Neuronal stem cell (in vitro differentiated cells): ENCODE data around the gene USP53.

ENCODE experiments used
- DNase-seq: peaks from one replicate; pipeline ENCODE4 v3.0.0-alpha.2; 2013; ENCODE audit warnings: low spot score
- H2AFZ ChIP-seq: one replicate; pipeline ENCODE4 v1.6.1; 2013; ENCODE audit warnings: mild to moderate bottlenecking, low read length, inconsistent platforms
- H2AK5ac ChIP-seq: 2 replicates; pipeline ENCODE4 v1.6.1; 2013; ENCODE audit warnings: low read depth, mild to moderate bottlenecking, inconsistent platforms, low read length, moderate library complexity, mixed read lengths
- H2BK120ac ChIP-seq: 2 replicates; pipeline ENCODE4 v1.6.1; 2013; ENCODE audit warnings: low read depth, mild to moderate bottlenecking, inconsistent platforms, low read length, moderate library complexity, mixed read lengths
- H2BK12ac ChIP-seq: one replicate; pipeline ENCODE4 v1.6.1; 2013; ENCODE audit warnings: low read length, inconsistent platforms
- H2BK15ac ChIP-seq: 2 replicates; pipeline ENCODE4 v1.6.1; 2013; ENCODE audit warnings: mild to moderate bottlenecking, low read length, inconsistent platforms, mixed read lengths
- H2BK5ac ChIP-seq: one replicate; pipeline ENCODE4 v1.6.1; 2013; ENCODE audit warnings: inconsistent platforms, mild to moderate bottlenecking, low read length, moderate library complexity
- H3K14ac ChIP-seq: one replicate; pipeline ENCODE4 v1.6.1; 2013; ENCODE audit warnings: low read length, inconsistent platforms
- H3K18ac ChIP-seq: 2 replicates; pipeline ENCODE4 v1.6.1; 2013; ENCODE audit warnings: low read length, inconsistent platforms
- H3K23ac ChIP-seq: 2 replicates; pipeline ENCODE4 v1.6.1; 2013; ENCODE audit warnings: low read depth, mild to moderate bottlenecking, mixed read lengths, low read length, inconsistent platforms; ENCODE audit not compliant: poor library complexity
- H3K27ac ChIP-seq: replicated peaks from 3 replicates; pipeline ENCODE4 v1.5.1; 2013; ENCODE audit warnings: low read length, inconsistent platforms
- H3K27me3 ChIP-seq, 3 experiments: 2 replicates each; pipeline ENCODE4 v1.6.1; 2013; ENCODE audit warnings: low read length in 3 of 3, mild to moderate bottlenecking in 2 of 3, inconsistent platforms in 1 of 3, low read depth in 1 of 3, mixed read lengths in 1 of 3, moderate library complexity in 1 of 3; ENCODE audit not compliant: control insufficient read depth in 3 of 3, insufficient read depth in 3 of 3
- H3K36me3 ChIP-seq, 2 donors: replicated peaks in 1 of 2; 2 replicates each; pipeline ENCODE4 v1.6.1; 2013; ENCODE audit warnings: low read length in 2 of 2; ENCODE audit not compliant: control insufficient read depth in 2 of 2, insufficient read depth in 2 of 2
- H3K4ac ChIP-seq: 2 replicates; pipeline ENCODE4 v1.6.1; 2013; ENCODE audit warnings: inconsistent platforms, mild to moderate bottlenecking, low read length, moderate library complexity
- H3K4me1 ChIP-seq, 2 donors: 1 replicate in 1 of 2; 2 replicates in 1 of 2; pipeline ENCODE4 v1.6.1; 2013; ENCODE audit warnings: low read length in 2 of 2, low read depth in 1 of 2; ENCODE audit not compliant: control insufficient read depth in 2 of 2, insufficient read depth in 1 of 2
- H3K4me2 ChIP-seq: one replicate; pipeline ENCODE4 v1.6.1; 2013; ENCODE audit warnings: mild to moderate bottlenecking, low read length, inconsistent platforms; ENCODE audit not compliant: insufficient read depth, poor library complexity, severe bottlenecking
- H3K4me3 ChIP-seq, 2 donors: 2 replicates each; pipeline ENCODE4 v1.5.1; 2013; ENCODE audit warnings: low read length in 2 of 2, mild to moderate bottlenecking in 2 of 2, inconsistent platforms in 1 of 2, moderate library complexity in 1 of 2
- H3K79me1 ChIP-seq: one replicate; pipeline ENCODE4 v1.6.1; 2013; ENCODE audit warnings: low read depth, mild to moderate bottlenecking, inconsistent platforms, low read length, moderate library complexity
- H3K9ac ChIP-seq: one replicate; pipeline ENCODE4 v1.6.1; 2013; ENCODE audit warnings: mild to moderate bottlenecking, low read depth, low read length, inconsistent platforms; ENCODE audit not compliant: poor library complexity
- H3K9me3 ChIP-seq, 2 donors: replicated peaks in 1 of 2; 2 replicates each; pipeline versions ENCODE3 to v1.6.1; 2013; ENCODE audit warnings: low read length in 2 of 2, mild to moderate bottlenecking in 2 of 2, inconsistent platforms in 1 of 2, low read depth in 1 of 2, mixed read lengths in 1 of 2, moderate library complexity in 1 of 2; ENCODE audit not compliant: control insufficient read depth in 2 of 2, insufficient read depth in 1 of 2
- H4K8ac ChIP-seq: one replicate; pipeline ENCODE4 v1.6.1; 2013; ENCODE audit warnings: low read depth, mild to moderate bottlenecking, inconsistent platforms, low read length, moderate library complexity
- H4K91ac ChIP-seq: one replicate; pipeline ENCODE4 v1.6.1; 2013; ENCODE audit warnings: low read length, low read depth, mild to moderate bottlenecking, inconsistent platforms; ENCODE audit not compliant: poor library complexity
- WGBS, 2 donors: extraction: QIAGEN DNeasy Blood & Tissue Kit; methylation state at CpG; one replicate each; pipeline ENCODE4 v1.1.7; 2013; ENCODE audit warnings: missing lambda C conversion rate in 2 of 2, mixed read lengths in 1 of 2; ENCODE audit not compliant: insufficient read length in 2 of 2, insufficient replicate concordance in 1 of 2; ENCODE audit errors: extremely low coverage in 2 of 2; 5-methylcytosine and 5-hydroxymethylcytosine counted together

Gene USP53

DNA sequence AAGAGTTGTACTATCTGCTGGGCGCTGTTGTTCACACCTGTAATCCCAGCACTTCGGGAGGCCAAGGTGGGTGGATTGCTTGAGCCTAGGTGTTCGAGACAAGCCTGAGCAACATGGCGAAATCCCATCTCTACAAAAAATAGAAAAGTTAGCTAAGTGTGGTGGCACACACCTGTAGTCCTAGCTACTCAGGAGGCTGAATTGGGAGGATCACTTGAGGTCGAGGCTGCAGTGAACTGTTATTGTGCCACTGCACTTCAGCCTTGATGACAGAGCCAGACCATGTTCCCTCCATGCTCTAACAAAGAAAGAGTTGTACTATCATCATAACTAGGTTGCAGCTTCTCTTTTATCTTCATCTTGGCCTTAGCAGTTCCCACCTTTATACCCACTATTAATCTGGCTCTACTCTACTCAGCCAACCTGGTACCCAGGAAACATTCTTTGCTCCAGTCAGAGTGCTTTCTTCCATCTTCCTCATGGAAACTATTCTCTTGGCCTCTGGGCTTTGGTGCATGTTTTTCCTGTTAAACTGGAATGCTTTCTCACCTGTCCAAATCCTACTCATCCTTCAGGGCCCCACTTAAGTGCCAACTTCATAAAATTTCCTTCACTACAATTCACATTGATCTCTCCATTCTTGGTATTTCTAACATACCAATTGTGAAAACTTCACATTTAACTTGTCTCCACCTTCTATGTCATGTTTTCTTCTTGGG lies 91.2 kb downstream of the USP53 start:
- WGBS, 2 donors: no CpG with 5 or more reads among the region's 5 CpGs
- no peaks in the 10 kb centered on the region for H3K36me3 ChIP-seq

GRCh38 chr4:119304431-119304830 lies 91.9 kb downstream of the USP53 start:
- H3K27me3 ChIP-seq: no peaks in the 10 kb centered on the region
- no peak overlapping the region for H2BK15ac ChIP-seq
- no peak overlapping the region for H4K91ac ChIP-seq
- H2BK120ac ChIP-seq: no peak overlapping the region
- no peak for DNase-seq
- H3K4me1 ChIP-seq: peaks cover 0 to 3% of the 10 kb centered on the region in 2 donors
- no peak overlapping the region for H3K4me3 ChIP-seq
- no peak overlapping the region for H3K9ac ChIP-seq
- no peak overlapping the region for H4K8ac ChIP-seq
- H2AK5ac ChIP-seq: no peak overlapping the region
- H3K14ac ChIP-seq: no peak overlapping the region
- no peaks in the 10 kb centered on the region for H3K9me3 ChIP-seq
- no peak overlapping the region for H2BK5ac ChIP-seq
- H3K79me1 ChIP-seq: peaks cover 6% of the 10 kb centered on the region
- H3K4me2 ChIP-seq: no peak overlapping the region
- no peak overlapping the region for H3K18ac ChIP-seq
- H3K36me3 ChIP-seq: no peaks in the 10 kb centered on the region
- no peak overlapping the region for H3K23ac ChIP-seq
- no peak overlapping the region for H2AFZ ChIP-seq
- H3K27ac ChIP-seq: no peak overlapping the region
- H2BK12ac ChIP-seq: no peak overlapping the region
- no peak overlapping the region for H3K4ac ChIP-seq

More for the DNA sequence above, 91.2 kb downstream of the USP53 start:
- no peak for DNase-seq
- H2BK5ac ChIP-seq: no peak overlapping the region
- H3K4me3 ChIP-seq: no peak overlapping the region
- no peak overlapping the region for H3K18ac ChIP-seq
- H4K8ac ChIP-seq: no peak overlapping the region
- H3K9me3 ChIP-seq: no peaks in the 10 kb centered on the region
- peaks cover 6% of the 10 kb centered on the region for H3K79me1 ChIP-seq
- H4K91ac ChIP-seq: no peak overlapping the region
- H2BK12ac ChIP-seq: no peak overlapping the region
- no peaks in the 10 kb centered on the region for H3K27me3 ChIP-seq
- no peak overlapping the region for H2AK5ac ChIP-seq
- no peak overlapping the region for H3K4me2 ChIP-seq
- H3K4ac ChIP-seq: no peak overlapping the region
- no peak overlapping the region for H3K23ac ChIP-seq
- H2AFZ ChIP-seq: no peak overlapping the region
- no peak overlapping the region for H2BK120ac ChIP-seq
- H3K4me1 ChIP-seq: peaks cover 0 to 9% of the 10 kb centered on the region in 2 donors
- no peak overlapping the region for H3K9ac ChIP-seq
- H2BK15ac ChIP-seq: no peak overlapping the region
- no peak overlapping the region for H3K14ac ChIP-seq
- no peak overlapping the region for H3K27ac ChIP-seq

GRCh38 chr4:119307606-119308005 lies 95.1 kb downstream of the USP53 start:
- H3K18ac ChIP-seq: no peak overlapping the region
- no peaks in the 10 kb centered on the region for H3K36me3 ChIP-seq
- H3K9ac ChIP-seq: no peak overlapping the region
- H3K23ac ChIP-seq: no peak overlapping the region
- H2AFZ ChIP-seq: no peak overlapping the region
- no peaks in the 10 kb centered on the region for H3K27me3 ChIP-seq
- H3K4ac ChIP-seq: no peak overlapping the region
- no peaks in the 10 kb centered on the region for H3K4me1 ChIP-seq
- H3K27ac ChIP-seq: no peak overlapping the region
- H3K14ac ChIP-seq: no peak overlapping the region
- no peak overlapping the region for H2AK5ac ChIP-seq
- no peak overlapping the region for H4K91ac ChIP-seq
- no peak for DNase-seq
- no peak overlapping the region for H3K4me2 ChIP-seq
- H3K9me3 ChIP-seq: no peaks in the 10 kb centered on the region
- H3K4me3 ChIP-seq: no peak overlapping the region
- no peak overlapping the region for H2BK120ac ChIP-seq
- no peak overlapping the region for H2BK5ac ChIP-seq
- H2BK15ac ChIP-seq: no peak overlapping the region
- H2BK12ac ChIP-seq: no peak overlapping the region
- H3K79me1 ChIP-seq: no peaks in the 10 kb centered on the region
- no peak overlapping the region for H4K8ac ChIP-seq

DNA sequence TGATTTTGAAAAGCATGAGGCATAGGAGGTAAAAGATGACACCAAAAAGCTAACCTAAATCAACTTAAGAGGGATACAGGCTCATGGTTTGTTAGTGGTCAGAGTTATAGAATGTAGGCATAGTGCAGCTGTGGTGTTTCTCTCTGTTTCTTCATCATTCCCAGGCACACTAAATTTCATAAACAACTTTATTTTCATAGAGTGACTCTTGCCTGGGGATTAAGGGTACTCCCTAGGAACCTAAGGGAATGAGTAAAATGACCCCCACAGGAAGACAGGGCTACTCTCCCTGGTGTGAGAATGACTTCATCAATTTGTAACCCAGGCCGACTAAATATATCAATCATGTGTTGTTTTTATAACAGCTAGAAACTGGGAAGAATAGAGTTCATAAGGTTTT lies 98.3 kb downstream of the USP53 start:
- DNase-seq: no peak
- no peak overlapping the region for H3K9ac ChIP-seq
- no peak overlapping the region for H3K23ac ChIP-seq
- no peak overlapping the region for H2BK15ac ChIP-seq
- no peak overlapping the region for H2BK5ac ChIP-seq
- no peak overlapping the region for H3K4me3 ChIP-seq
- H3K27ac ChIP-seq: no peak overlapping the region
- H3K79me1 ChIP-seq: no peaks in the 10 kb centered on the region
- H2BK120ac ChIP-seq: no peak overlapping the region
- H3K4me1 ChIP-seq: no peaks in the 10 kb centered on the region
- no peak overlapping the region for H2BK12ac ChIP-seq
- no peak overlapping the region for H2AK5ac ChIP-seq
- no peak overlapping the region for H3K4ac ChIP-seq
- no peak overlapping the region for H2AFZ ChIP-seq
- H3K4me2 ChIP-seq: no peak overlapping the region
- H4K8ac ChIP-seq: no peak overlapping the region
- no peak overlapping the region for H4K91ac ChIP-seq
- H3K14ac ChIP-seq: no peak overlapping the region
- H3K27me3 ChIP-seq: peaks cover 0 to 18% (median 0%) of the 10 kb centered on the region in 3 experiments
- H3K36me3 ChIP-seq: no peaks in the 10 kb centered on the region
- no peaks in the 10 kb centered on the region for H3K9me3 ChIP-seq
- no peak overlapping the region for H3K18ac ChIP-seq
- WGBS, 2 donors: no CpG with 5 or more reads among the region's 1 CpG
